ENCODE data around the gene KAT7.

The KAT7 gene

GRCh38 chr17:49871211-49871610 is 82.7 kb downstream of the KAT7 start:
- DNase-seq (ENCODE audit: low read depth in 3 of 3) = no peak

GRCh38 chr17:49872754-49873377 is 84.4 kb downstream of the KAT7 start:
- DNase-seq (ENCODE audit: low read depth in 3 of 3) = no peak

- no peak for DNase-seq (ENCODE audit: low read depth in 3 of 3)
Measured at GRCh38 chr17:49873466-49873865, 85.0 kb downstream of the KAT7 start.

- DNase-seq (ENCODE audit: low read depth in 3 of 3) = no peak
Measured at GRCh38 chr17:49873926-49874325, 85.4 kb downstream of the KAT7 start.

GRCh38 chr17:49874911-49875310 is 86.4 kb downstream of the KAT7 start:
- no peak for DNase-seq (ENCODE audit: low read depth in 3 of 3)

GRCh38 chr17:49875685-49876084 is 87.2 kb downstream of the KAT7 start:
- DNase-seq (ENCODE audit: low read depth in 3 of 3) = no peak

GRCh38 chr17:49878931-49879904 is 90.7 kb downstream of the KAT7 start:
- no peak for DNase-seq (ENCODE audit: low read depth in 3 of 3)

- peak; percentile 42 to 76 (median 42) for DNase-seq (ENCODE audit: low read depth in 3 of 3)
Measured at GRCh38 chr17:49880291-49881053, 92.0 kb downstream of the KAT7 start.

- no peak for DNase-seq (ENCODE audit: low read depth in 3 of 3)
Measured at GRCh38 chr17:49881054-49881402, 92.5 kb downstream of the KAT7 start.

GRCh38 chr17:49882434-49882833 is 94.0 kb downstream of the KAT7 start:
- DNase-seq (ENCODE audit: low read depth in 3 of 3) = no peak

Measured in stimulated activated CD4-positive, alpha-beta T cell treated with anti-CD3 and anti-CD28 coated beads, TNF-alpha, amount 100 ng/mL, for 24 hours (primary cell).